Mucosa of descending colon (tissue), 3 donors: Measurements from ENCODE around the gene HKDC1. TPM values are rescaled to one million over a fixed set of nuclear protein-coding genes. Genes with fewer than 3 reads are reported as not detected.

Experiments
- ATAC-seq: fragments of 200-7000 bp; cut with Tn5 transposase; one replicate; pipeline ENCODE4 v1.9.1; 2020; ENCODE audit warnings: mild to moderate bottlenecking, moderate library complexity
- DNase-seq, 3 donors: peaks; one replicate each; pipeline ENCODE4 v3.0.0-alpha.2; 2020
- H3K36me3 ChIP-seq: fragments of 200-600 bp; one replicate; pipeline ENCODE4 v1.8.0; 2021; ENCODE audit warnings: low read depth, mild to moderate bottlenecking
- H3K4me1 ChIP-seq: fragments of 200-600 bp; one replicate; pipeline ENCODE4 v1.8.0; 2021; ENCODE audit warnings: low read depth, mild to moderate bottlenecking
- H3K4me3 ChIP-seq: fragments of 200-600 bp; one replicate; pipeline ENCODE4 v1.8.0; 2021; ENCODE audit warnings: mild to moderate bottlenecking
- H3K9me3 ChIP-seq: fragments of 200-600 bp; one replicate; pipeline ENCODE4 v1.8.0; 2021; ENCODE audit warnings: mild to moderate bottlenecking
- intact Hi-C, 2 donors: fragments of 100-400 bp; cut with DNase I in 1 of 2; cut with micrococcal nuclease in 1 of 2; formaldehyde crosslinking; loops; one replicate each; pipeline versions ENCODE4 v1.11.0 to v1.11.1; 2022; cut with DNase I, micrococcal nuclease
- total RNA-seq, 3 donors: library from RNA; stranded (reverse); fragmentation: NEBNext Ultra II Directional in 2 of 3; extraction: Animal tissue kit (Norgen Biotek cat#: 25700) in 2 of 3; gene quantifications; one replicate each; pipeline versions ENCODE4 v1.2.1 to v1.2.4, GENCODE V29; 2021 to 2023
- TF ChIP-seq, protein P1 (sequence below): fragments of 200-600 bp; IDR thresholded peaks from one replicate; pipeline ENCODE4 v1.8.0; 2022; ENCODE audit warnings: antibody characterized with exemption, mild to moderate bottlenecking
- donor health status: DM: no; HTN: no; CAD: no; lungs with moderate emphysema.
- donor health status: DM: no; HTN: no; CAD: no.
- donor health status: DM: no; HTN: yes; CAD: no.

Gene HKDC1
- total RNA-seq, 3 donors from 2014 or later = 20.2 to 31.2 (median 23.9) TPM

- Histone ChIP-seq H3K4me1 (no peaks in the 10 kb centered on the region), H3K4me3 (no peak overlapping the region), H3K36me3 (no peaks in the 10 kb centered on the region), H3K9me3 (no peaks in the 10 kb centered on the region)
- intact Hi-C loops = no loop called here
- ATAC-seq (no peak), DNase-seq (no peak)
- TF ChIP-seq, protein P1, sequence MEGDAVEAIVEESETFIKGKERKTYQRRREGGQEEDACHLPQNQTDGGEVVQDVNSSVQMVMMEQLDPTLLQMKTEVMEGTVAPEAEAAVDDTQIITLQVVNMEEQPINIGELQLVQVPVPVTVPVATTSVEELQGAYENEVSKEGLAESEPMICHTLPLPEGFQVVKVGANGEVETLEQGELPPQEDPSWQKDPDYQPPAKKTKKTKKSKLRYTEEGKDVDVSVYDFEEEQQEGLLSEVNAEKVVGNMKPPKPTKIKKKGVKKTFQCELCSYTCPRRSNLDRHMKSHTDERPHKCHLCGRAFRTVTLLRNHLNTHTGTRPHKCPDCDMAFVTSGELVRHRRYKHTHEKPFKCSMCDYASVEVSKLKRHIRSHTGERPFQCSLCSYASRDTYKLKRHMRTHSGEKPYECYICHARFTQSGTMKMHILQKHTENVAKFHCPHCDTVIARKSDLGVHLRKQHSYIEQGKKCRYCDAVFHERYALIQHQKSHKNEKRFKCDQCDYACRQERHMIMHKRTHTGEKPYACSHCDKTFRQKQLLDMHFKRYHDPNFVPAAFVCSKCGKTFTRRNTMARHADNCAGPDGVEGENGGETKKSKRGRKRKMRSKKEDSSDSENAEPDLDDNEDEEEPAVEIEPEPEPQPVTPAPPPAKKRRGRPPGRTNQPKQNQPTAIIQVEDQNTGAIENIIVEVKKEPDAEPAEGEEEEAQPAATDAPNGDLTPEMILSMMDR = no peak
Measured at GRCh38 chr10:69261184-69261583, 41.1 kb downstream of the HKDC1 start.

DNA sequence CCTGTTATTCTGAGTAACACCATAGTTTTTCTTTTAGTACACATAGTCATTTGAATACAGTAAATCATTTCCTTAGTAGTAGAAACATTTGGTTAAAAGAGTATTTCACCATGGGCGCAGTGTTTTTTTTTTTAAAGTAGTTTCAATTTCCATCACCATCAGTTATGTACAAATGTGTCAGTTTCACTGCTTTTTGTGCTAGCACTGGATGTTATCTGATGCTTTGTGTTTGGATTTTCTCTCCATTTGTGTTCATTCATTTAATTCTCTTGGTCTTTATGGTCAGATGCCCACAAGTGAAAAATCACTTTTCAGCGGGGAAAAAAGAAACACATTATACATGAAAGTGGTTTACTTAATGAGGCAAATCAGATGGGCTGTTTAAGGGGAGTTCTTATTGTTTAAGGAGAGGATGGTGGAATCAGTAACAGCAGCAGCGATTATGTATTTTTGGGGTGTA lies 42.2 kb downstream of the HKDC1 start:
- H3K4me1 ChIP-seq = no peaks in the 10 kb centered on the region
- TF ChIP-seq, protein P1 = no peak
- no peaks in the 10 kb centered on the region for H3K36me3 ChIP-seq
- intact Hi-C loops = no loop called here
- DNase-seq (no peak), ATAC-seq (no peak)
- no peaks in the 10 kb centered on the region for H3K9me3 ChIP-seq
- no peak overlapping the region for H3K4me3 ChIP-seq

DNA sequence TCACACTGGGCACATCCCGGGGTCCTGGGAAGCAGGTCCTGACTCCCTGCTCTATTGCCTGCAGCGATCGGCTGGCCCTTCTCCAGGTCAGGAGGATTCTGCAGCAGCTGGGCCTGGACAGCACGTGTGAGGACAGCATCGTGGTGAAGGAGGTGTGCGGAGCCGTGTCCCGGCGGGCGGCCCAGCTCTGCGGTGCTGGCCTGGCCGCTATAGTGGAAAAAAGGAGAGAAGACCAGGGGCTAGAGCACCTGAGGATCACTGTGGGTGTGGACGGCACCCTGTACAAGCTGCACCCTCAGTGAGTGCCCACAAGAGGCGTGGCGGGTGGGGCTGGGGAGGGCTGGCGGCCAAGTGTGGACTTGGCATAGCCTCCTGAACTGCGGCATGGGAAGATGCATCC lies 45.4 kb downstream of the HKDC1 start:
- DNase-seq (peak in 2 of 3 donors; percentile 7 to 46), ATAC-seq (peak; percentile 61)
- Histone ChIP-seq H3K9me3 (no peaks in the 10 kb centered on the region), H3K4me3 (no peak overlapping the region), H3K36me3 (no peaks in the 10 kb centered on the region), H3K4me1 (no peaks in the 10 kb centered on the region)
- intact Hi-C loops = no loop called here
- TF ChIP-seq, protein P1 = no peak

DNA sequence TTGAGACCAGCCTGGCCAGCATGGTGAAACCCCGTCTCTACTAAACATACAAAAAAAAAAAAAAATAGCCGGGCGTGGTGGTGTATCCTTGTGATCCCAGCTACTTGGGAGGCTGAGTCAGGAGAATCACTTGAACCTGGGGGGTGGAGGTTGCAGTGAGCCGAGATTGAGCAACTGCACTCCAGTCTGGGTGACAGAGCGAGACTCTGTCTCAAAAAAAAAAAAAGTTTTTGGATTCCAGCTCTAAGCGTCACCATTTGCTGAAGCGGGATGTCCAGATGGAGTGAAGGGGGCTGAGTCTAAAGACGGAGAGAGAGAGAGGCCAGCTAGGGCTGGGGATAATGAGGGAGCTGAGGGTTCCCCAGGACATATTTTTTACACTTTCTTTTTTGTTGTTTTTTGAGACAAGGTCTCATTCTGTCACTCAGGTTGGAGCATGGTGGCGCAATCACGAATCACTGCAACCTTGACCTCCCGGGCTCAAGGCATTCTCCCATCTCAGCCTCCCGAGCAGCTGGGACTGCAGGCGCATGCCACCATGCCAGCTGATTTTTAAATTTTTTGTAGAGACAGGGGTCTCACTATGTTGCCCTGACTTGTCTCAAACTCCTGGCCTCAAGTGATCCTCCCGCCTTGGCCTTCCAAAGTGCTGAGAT lies 48.8 kb downstream of the HKDC1 start:
- TF ChIP-seq, protein P1 = no peak
- ATAC-seq = no peak

DNA sequence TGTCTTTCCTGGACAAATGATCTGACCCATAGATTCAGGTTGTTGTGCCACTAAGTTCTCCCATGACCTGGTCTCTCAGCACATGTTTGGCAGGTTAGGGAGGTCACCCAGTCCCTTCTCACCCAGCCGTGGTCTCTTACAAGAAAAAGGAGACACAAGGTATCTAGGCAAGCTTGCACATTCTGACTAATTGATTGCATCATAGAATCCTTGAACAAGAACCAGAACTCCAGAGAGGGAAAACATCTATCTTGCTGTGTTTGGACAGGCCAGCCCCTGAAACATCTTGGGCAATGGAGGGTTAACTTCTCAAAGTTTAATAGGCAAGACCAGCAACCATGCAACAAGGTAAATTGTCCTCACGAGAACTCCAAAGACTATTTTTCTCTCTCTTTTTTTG lies 49.6 kb downstream of the HKDC1 start:
- H3K4me3 ChIP-seq = no peak overlapping the region

More for the DNA sequence above, 48.8 kb downstream of the HKDC1 start:
- intact Hi-C loops = no loop called here
- DNase-seq = no peak
- Histone ChIP-seq H3K4me3 (no peak overlapping the region), H3K9me3 (no peaks in the 10 kb centered on the region), H3K36me3 (no peaks in the 10 kb centered on the region), H3K4me1 (no peaks in the 10 kb centered on the region)

More for the DNA sequence above, 49.6 kb downstream of the HKDC1 start:
- Histone ChIP-seq H3K9me3 (no peaks in the 10 kb centered on the region), H3K36me3 (no peaks in the 10 kb centered on the region), H3K4me1 (no peaks in the 10 kb centered on the region)
- DNase-seq = no peak
- TF ChIP-seq, protein P1 = no peak
- intact Hi-C loops = no loop called here
- no peak for ATAC-seq
